Panc1 (cell line): Measurements from ENCODE around the gene TMTC2. TPM values are rescaled to one million over a fixed set of nuclear protein-coding genes. Genes with fewer than 3 reads are reported as not detected.

ENCODE experiments used
- ATAC-seq: fragments of 200-7000 bp; cut with Tn5 transposase; 2 replicates; pipeline ENCODE4 v1.9.1; 2020; ENCODE audit warnings: mild to moderate bottlenecking, moderate library complexity
- BruUV-seq: library from RNA; stranded (reverse); fragments of 400-500 nt; replicated peaks from 2 replicates; lab custom pipeline; 2021; lab: Mats Ljungman, UMichigan
- CTCF ChIA-PET: fragments of 300-600 bp; sonication (Branson Sonifier 250); formaldehyde crosslinking; loops from one replicate; lab custom pipeline; 2022; ENCODE audit warnings: antibody characterized with exemption; lab: Charles Lee
- POLR2A ChIA-PET: fragments of 300-600 bp; sonication (Branson Sonifier 250); formaldehyde crosslinking; loops from one replicate; lab custom pipeline; 2022; ENCODE audit warnings: antibody characterized with exemption; lab: Charles Lee
- DNase-seq: peaks from one replicate; pipeline ENCODE4 v3.0.0-alpha.2; 2010; ENCODE audit warnings: low read depth, low spot score
- H3K27ac ChIP-seq: 2 replicates; pipeline ENCODE4 v1.5.1; 2011; ENCODE audit warnings: mild to moderate bottlenecking, low read length, inconsistent platforms
- H3K27me3 ChIP-seq: fragments of 200-500 bp; sonication (Bioruptor generic); 2 replicates; pipeline ENCODE4 v1.6.0; 2014; ENCODE audit warnings: low read length, inconsistent platforms; ENCODE audit not compliant: control insufficient read depth, insufficient read depth
- H3K36me3 ChIP-seq: fragments of 200-500 bp; sonication (Bioruptor generic); 2 replicates; pipeline ENCODE4 v1.5.1; 2014; ENCODE audit warnings: inconsistent platforms, mild to moderate bottlenecking, low read length, moderate library complexity; ENCODE audit not compliant: control insufficient read depth, insufficient read depth
- H3K4me1 ChIP-seq: 2 replicates; pipeline ENCODE4 v1.5.1; 2011; ENCODE audit warnings: inconsistent platforms, mild to moderate bottlenecking, low read length, moderate library complexity; ENCODE audit not compliant: control insufficient read depth, insufficient read depth
- H3K4me3 ChIP-seq, 2 experiments: 2 replicates each; pipeline ENCODE4 v1.5.1; 2011 to 2012; ENCODE audit warnings: low read depth in 2 of 2, low read length in 2 of 2, mild to moderate bottlenecking in 2 of 2, inconsistent platforms in 1 of 2, moderate library complexity in 1 of 2
- H3K9me3 ChIP-seq: fragments of 200-500 bp; sonication (Bioruptor generic); 2 replicates; pipeline ENCODE4 v1.5.1; 2014; ENCODE audit warnings: low read depth, mild to moderate bottlenecking, inconsistent platforms, low read length, moderate library complexity; ENCODE audit not compliant: control insufficient read depth, insufficient read depth
- POLR2AphosphoS5 ChIP-seq: IDR thresholded peaks from 2 replicates; pipeline ENCODE4 v1.6.1; 2012; ENCODE audit warnings: mild to moderate bottlenecking, low read depth, low read length, moderate library complexity
- SIN3A ChIP-seq: IDR thresholded peaks from 2 replicates; pipeline ENCODE4 v1.6.1; 2012; ENCODE audit warnings: low read depth, mild to moderate bottlenecking, low read length, moderate library complexity, borderline replicate concordance; ENCODE audit not compliant: insufficient read depth
- TCF7L2 ChIP-seq: IDR thresholded peaks from 2 replicates; pipeline ENCODE4 v1.6.1; 2011; ENCODE audit warnings: mild to moderate bottlenecking, low read depth, low read length, inconsistent platforms
- in situ Hi-C: cut with HindIII; loops from 2 replicates; pipeline ENCODE4 v1.10.0; 2016; ENCODE audit warnings: low sequenced_read_pairs, low pct_unique_long_range_greater_than_20kb
- intact Hi-C: fragments of 100-400 bp; cut with micrococcal nuclease; formaldehyde crosslinking; loops from one replicate; pipeline ENCODE4 v1.10.0; 2022; ENCODE audit not compliant: unreplicated experiment
- total RNA-seq: library from RNA; stranded (reverse); gene quantifications from one replicate; pipeline ENCODE4 v1.2.1, GENCODE V29; 2021; ENCODE audit not compliant: unreplicated experiment
- TF ChIP-seq, protein P1 (sequence below): fragments of 450-650 bp; IDR thresholded peaks from 2 replicates; pipeline ENCODE4 v1.5.1; 2017; ENCODE audit warnings: mild to moderate bottlenecking
- TF ChIP-seq, protein P2 (sequence below), 2 experiments: IDR thresholded peaks; 2 replicates each; pipeline ENCODE4 v1.6.1; 2011 to 2012; ENCODE audit warnings: low read depth in 2 of 2, control low read depth in 1 of 2, low read length in 1 of 2, mild to moderate bottlenecking in 1 of 2, moderate library complexity in 1 of 2; ENCODE audit not compliant: insufficient read depth in 1 of 2

The TMTC2 gene
- total RNA-seq, 1 experiment from 2014 or later = 5.7 TPM

DNA sequence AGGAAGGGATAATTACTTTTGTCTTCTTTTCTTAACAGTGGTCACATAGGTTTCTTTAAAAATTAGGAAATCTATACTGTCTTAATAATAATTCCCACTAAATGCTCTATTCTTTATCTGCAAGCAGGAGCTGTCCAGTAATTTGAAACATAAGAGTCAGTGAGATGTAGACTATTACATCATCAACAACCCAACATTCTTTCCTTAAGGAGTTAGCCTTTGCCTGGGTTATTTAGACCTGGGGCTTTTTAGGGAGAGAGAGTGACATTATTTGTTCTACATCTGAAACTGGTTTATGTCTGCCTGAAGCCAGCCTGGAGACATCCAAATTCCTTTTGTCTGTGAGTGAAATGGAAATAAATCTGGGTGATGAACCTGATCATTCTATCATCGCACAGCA is 294.4 kb downstream of the TMTC2 start:
- ATAC-seq = no peak
- H3K4me1 ChIP-seq = no peaks in the 10 kb centered on the region
- intact Hi-C loops (no loop called here), in situ Hi-C loops (no loop called here)
- no peak for TF ChIP-seq POLR2AphosphoS5
- no peak for TF ChIP-seq SIN3A
- no peak for TF ChIP-seq TCF7L2
- TF ChIP-seq, protein P1, sequence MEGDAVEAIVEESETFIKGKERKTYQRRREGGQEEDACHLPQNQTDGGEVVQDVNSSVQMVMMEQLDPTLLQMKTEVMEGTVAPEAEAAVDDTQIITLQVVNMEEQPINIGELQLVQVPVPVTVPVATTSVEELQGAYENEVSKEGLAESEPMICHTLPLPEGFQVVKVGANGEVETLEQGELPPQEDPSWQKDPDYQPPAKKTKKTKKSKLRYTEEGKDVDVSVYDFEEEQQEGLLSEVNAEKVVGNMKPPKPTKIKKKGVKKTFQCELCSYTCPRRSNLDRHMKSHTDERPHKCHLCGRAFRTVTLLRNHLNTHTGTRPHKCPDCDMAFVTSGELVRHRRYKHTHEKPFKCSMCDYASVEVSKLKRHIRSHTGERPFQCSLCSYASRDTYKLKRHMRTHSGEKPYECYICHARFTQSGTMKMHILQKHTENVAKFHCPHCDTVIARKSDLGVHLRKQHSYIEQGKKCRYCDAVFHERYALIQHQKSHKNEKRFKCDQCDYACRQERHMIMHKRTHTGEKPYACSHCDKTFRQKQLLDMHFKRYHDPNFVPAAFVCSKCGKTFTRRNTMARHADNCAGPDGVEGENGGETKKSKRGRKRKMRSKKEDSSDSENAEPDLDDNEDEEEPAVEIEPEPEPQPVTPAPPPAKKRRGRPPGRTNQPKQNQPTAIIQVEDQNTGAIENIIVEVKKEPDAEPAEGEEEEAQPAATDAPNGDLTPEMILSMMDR = no peak
- TF ChIP-seq, protein P2, sequence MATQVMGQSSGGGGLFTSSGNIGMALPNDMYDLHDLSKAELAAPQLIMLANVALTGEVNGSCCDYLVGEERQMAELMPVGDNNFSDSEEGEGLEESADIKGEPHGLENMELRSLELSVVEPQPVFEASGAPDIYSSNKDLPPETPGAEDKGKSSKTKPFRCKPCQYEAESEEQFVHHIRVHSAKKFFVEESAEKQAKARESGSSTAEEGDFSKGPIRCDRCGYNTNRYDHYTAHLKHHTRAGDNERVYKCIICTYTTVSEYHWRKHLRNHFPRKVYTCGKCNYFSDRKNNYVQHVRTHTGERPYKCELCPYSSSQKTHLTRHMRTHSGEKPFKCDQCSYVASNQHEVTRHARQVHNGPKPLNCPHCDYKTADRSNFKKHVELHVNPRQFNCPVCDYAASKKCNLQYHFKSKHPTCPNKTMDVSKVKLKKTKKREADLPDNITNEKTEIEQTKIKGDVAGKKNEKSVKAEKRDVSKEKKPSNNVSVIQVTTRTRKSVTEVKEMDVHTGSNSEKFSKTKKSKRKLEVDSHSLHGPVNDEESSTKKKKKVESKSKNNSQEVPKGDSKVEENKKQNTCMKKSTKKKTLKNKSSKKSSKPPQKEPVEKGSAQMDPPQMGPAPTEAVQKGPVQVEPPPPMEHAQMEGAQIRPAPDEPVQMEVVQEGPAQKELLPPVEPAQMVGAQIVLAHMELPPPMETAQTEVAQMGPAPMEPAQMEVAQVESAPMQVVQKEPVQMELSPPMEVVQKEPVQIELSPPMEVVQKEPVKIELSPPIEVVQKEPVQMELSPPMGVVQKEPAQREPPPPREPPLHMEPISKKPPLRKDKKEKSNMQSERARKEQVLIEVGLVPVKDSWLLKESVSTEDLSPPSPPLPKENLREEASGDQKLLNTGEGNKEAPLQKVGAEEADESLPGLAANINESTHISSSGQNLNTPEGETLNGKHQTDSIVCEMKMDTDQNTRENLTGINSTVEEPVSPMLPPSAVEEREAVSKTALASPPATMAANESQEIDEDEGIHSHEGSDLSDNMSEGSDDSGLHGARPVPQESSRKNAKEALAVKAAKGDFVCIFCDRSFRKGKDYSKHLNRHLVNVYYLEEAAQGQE (IDR thresholded peaks at IDR 0.05; ENCODE audit: insufficient read depth in 1 of 2, low read depth in 2 of 2, low read length in 1 of 2) = no peak
- CTCF ChIA-PET = no interaction called here
- POLR2A ChIA-PET = interaction anchor here (0.6 kb wide), 1 partner anchor 27 kb away, joined by 4 read pairs; no protein-coding TSS in a partner anchor
- H3K4me3 ChIP-seq = no peak overlapping the region
- H3K9me3 ChIP-seq = no peaks in the 10 kb centered on the region
- no peak overlapping the region for H3K27ac ChIP-seq
- no peak for DNase-seq
- H3K36me3 ChIP-seq = no peaks in the 10 kb centered on the region
- no peaks in the 10 kb centered on the region for H3K27me3 ChIP-seq
- no TSS peak for BruUV-seq

DNA sequence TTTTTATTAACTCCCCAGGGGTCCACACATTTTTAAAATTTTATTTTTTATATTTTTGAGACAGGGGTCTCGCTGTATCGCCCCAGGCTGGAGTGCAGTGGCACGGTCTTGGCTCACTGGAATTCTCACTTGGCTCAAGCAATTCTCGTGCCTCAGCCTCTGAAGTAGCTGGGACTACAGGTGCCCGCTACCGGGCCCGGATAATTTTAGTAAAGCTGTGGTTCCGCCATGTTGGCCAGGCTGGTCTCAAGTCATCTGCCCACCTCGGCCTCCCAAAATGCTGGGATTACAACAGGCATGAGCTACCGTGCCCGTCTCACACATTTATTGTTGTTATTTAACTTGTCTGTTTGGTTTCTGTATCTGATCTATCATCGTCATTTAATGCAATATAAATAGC is 307.4 kb downstream of the TMTC2 start:
- BruUV-seq = no TSS peak
- intact Hi-C loops = no loop called here
- in situ Hi-C loops = no loop called here
- TF ChIP-seq, protein P1 = no peak
- TF ChIP-seq SIN3A (no peak), POLR2AphosphoS5 (no peak), TCF7L2 (no peak)
- TF ChIP-seq, protein P2 (IDR thresholded peaks at IDR 0.05; ENCODE audit: insufficient read depth in 1 of 2, low read depth in 2 of 2, low read length in 1 of 2) = no peak
- ATAC-seq = no peak
- Histone ChIP-seq H3K4me3 (no peak overlapping the region), H3K36me3 (no peaks in the 10 kb centered on the region), H3K27me3 (no peaks in the 10 kb centered on the region), H3K27ac (no peak overlapping the region), H3K9me3 (no peaks in the 10 kb centered on the region; the same call in 1 of the 2 replicates), H3K4me1 (no peaks in the 10 kb centered on the region)
- POLR2A ChIA-PET = no interaction called here
- CTCF ChIA-PET = no interaction called here
- DNase-seq = no peak
